Measurements from ENCODE around the gene RGL3. TPM values are rescaled to one million over a fixed set of nuclear protein-coding genes. Genes with fewer than 3 reads are reported as not detected.

RGL3 gene
- total and polyA plus RNA-seq, 9 of the 15 experiments (the other 6 are each of a cell fraction or from before 2014, with no cell fraction given): 0.12 to 0.61 (median 0.32) TPM; not detected in 4

DNA sequence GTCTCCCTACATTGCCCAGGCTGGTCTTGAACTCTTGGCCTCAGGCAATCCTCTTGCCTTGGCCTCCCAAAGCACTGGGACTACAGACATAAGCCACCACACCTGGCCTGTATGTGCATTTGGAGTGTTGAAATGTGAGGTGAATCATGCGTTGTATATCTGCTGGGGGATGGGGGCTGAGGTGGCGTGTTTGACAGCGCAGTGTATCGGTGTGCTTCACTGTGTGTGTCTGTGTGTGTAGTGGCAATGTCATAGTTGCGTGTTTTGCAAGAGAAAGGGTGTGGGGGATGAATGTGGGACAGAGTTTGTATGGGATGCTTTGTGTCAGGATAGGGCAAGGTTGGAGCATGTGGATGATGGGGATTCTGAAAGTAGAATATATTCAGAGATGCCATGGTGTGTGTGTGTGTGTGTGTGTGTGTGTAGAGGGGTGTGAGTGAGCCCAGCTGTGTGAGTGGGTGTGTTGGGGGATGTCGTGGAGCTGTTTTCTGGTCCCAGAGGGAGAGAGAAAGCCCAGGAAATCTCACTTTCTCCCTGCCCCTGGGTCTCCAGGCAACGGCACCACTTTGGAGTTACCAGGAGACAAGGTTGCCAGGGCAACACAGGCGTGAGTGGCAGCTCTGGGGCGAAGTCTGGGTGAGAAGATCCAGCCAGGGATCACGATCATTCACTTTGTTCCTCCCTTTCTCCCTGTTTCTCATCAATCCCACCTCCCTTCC, 45.8 kb downstream of the RGL3 start (continued):
- no peak for TF ChIP-seq FOXK2 (conservative IDR thresholded peaks at IDR 0.05 in 1 of 2, IDR thresholded peaks at IDR 0.05 in 1 of 2; ENCODE audit: low read depth in 2 of 2)
- peak; percentile 98 for TF ChIP-seq RFX1 (IDR thresholded peaks at IDR 0.05)
- TF ChIP-seq, protein P1, sequence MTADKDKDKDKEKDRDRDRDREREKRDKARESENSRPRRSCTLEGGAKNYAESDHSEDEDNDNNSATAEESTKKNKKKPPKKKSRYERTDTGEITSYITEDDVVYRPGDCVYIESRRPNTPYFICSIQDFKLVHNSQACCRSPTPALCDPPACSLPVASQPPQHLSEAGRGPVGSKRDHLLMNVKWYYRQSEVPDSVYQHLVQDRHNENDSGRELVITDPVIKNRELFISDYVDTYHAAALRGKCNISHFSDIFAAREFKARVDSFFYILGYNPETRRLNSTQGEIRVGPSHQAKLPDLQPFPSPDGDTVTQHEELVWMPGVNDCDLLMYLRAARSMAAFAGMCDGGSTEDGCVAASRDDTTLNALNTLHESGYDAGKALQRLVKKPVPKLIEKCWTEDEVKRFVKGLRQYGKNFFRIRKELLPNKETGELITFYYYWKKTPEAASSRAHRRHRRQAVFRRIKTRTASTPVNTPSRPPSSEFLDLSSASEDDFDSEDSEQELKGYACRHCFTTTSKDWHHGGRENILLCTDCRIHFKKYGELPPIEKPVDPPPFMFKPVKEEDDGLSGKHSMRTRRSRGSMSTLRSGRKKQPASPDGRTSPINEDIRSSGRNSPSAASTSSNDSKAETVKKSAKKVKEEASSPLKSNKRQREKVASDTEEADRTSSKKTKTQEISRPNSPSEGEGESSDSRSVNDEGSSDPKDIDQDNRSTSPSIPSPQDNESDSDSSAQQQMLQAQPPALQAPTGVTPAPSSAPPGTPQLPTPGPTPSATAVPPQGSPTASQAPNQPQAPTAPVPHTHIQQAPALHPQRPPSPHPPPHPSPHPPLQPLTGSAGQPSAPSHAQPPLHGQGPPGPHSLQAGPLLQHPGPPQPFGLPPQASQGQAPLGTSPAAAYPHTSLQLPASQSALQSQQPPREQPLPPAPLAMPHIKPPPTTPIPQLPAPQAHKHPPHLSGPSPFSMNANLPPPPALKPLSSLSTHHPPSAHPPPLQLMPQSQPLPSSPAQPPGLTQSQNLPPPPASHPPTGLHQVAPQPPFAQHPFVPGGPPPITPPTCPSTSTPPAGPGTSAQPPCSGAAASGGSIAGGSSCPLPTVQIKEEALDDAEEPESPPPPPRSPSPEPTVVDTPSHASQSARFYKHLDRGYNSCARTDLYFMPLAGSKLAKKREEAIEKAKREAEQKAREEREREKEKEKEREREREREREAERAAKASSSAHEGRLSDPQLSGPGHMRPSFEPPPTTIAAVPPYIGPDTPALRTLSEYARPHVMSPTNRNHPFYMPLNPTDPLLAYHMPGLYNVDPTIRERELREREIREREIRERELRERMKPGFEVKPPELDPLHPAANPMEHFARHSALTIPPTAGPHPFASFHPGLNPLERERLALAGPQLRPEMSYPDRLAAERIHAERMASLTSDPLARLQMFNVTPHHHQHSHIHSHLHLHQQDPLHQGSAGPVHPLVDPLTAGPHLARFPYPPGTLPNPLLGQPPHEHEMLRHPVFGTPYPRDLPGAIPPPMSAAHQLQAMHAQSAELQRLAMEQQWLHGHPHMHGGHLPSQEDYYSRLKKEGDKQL (CRISPR knock-in tag; IDR thresholded peaks at IDR 0.05; ENCODE audit: borderline replicate concordance): no peak
- TF ChIP-seq, protein P2, sequence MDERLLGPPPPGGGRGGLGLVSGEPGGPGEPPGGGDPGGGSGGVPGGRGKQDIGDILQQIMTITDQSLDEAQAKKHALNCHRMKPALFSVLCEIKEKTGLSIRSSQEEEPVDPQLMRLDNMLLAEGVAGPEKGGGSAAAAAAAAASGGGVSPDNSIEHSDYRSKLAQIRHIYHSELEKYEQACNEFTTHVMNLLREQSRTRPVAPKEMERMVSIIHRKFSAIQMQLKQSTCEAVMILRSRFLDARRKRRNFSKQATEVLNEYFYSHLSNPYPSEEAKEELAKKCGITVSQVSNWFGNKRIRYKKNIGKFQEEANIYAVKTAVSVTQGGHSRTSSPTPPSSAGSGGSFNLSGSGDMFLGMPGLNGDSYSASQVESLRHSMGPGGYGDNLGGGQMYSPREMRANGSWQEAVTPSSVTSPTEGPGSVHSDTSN (CRISPR knock-in tag; IDR thresholded peaks at IDR 0.05; ENCODE audit: low read depth): peak; percentile 79
- TF ChIP-seq, protein P2 (tag; conservative IDR thresholded peaks at IDR 0.05; ENCODE audit: low read depth): peak; percentile 84
- no peak for TF ChIP-seq MCM7 (IDR thresholded peaks at IDR 0.05)
- TF ChIP-seq NEUROD1 (IDR thresholded peaks at IDR 0.05; ENCODE audit: borderline replicate concordance, low read depth, low read length, partially characterized antibody): peak; percentile 91
- TF ChIP-seq PRDM10 (IDR thresholded peaks at IDR 0.05; ENCODE audit: partially characterized antibody): no peak
- no peak for TF ChIP-seq ZEB2 (IDR thresholded peaks at IDR 0.05)
- no peak for TF ChIP-seq AFF4 (CRISPR knock-in tag; IDR thresholded peaks at IDR 0.05)
